Measurements from ENCODE around the gene RPS6KC1. TPM values are rescaled to one million over a fixed set of nuclear protein-coding genes. Genes with fewer than 3 reads are reported as not detected.

RPS6KC1 gene
- polyA plus RNA-seq, 3 donors, result 8.9 to 16.0 (median 11.4) TPM

DNA sequence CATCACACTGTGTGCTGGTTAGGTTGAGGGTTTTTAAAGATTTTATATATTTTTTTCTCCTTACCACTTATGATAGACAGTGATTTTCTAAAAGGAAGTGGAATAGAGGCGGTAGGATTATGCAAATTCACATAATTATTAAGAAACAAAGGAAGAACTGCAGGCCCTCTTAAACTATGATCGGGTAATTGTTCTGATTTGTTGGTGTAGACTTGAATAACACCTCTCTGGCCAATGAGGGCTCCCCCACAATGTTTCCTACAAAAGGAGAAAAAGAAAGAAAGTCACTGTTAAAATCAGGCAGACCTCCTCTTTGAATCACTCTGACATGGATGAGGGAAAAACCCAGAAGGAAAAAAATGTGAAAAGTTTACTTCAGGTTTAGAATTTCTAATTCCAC lies 241.6 kb downstream of the RPS6KC1 start:
- H3K4me2 ChIP-seq (replicated peaks; ENCODE audit: extremely low read depth, low read length, poor library complexity, severe bottlenecking), result no peak overlapping the region
- no peak overlapping the region for H2AFZ ChIP-seq (ENCODE audit: insufficient read depth, low read depth, low read length, poor library complexity, severe bottlenecking)
- H3K4me3 ChIP-seq (replicated peaks in 1 of 3; ENCODE audit: low read depth in 2 of 3, low read length in 3 of 3), result no peak overlapping the region
- H3K27ac ChIP-seq (ENCODE audit: low read depth in 1 of 2, low read length in 2 of 2), result no peak overlapping the region
- no peaks in the 10 kb centered on the region for H3K36me3 Mint-ChIP-seq
- H3K27ac Mint-ChIP-seq, result no peak overlapping the region
- WGBS (ENCODE audit: insufficient coverage), result no CpG with 5 or more reads among the region's 2 CpGs
- peaks cover 12 to 14% of the 10 kb centered on the region in 2 donors for H3K9me3 ChIP-seq (replicated peaks in 1 of 2; ENCODE audit: control insufficient read depth in 1 of 2, insufficient read depth in 1 of 2, low read length in 2 of 2)
- H3K27me3 ChIP-seq (ENCODE audit: control insufficient read depth in 2 of 2, insufficient read depth in 2 of 2, low read length in 2 of 2), result no peaks in the 10 kb centered on the region
- H3K4me3 Mint-ChIP-seq, result no peak overlapping the region
- H3K9me3 Mint-ChIP-seq, result peaks cover 0 to 10% (median 4%) of the 10 kb centered on the region in 7 donors
- no peaks in the 10 kb centered on the region for H3K36me3 ChIP-seq (replicated peaks in 1 of 2; ENCODE audit: control insufficient read depth in 1 of 2, insufficient read depth in 2 of 2, low read length in 2 of 2)
- no peak overlapping the region for H3K9ac ChIP-seq (ENCODE audit: insufficient read depth, low read length, poor library complexity, severe bottlenecking)
- no peaks in the 10 kb centered on the region for H3K79me2 ChIP-seq (ENCODE audit: insufficient read depth, low read length)
- DNase-seq, result no peak
- intact Hi-C loops (cut with micrococcal nuclease), result no loop called here
- H3K4me1 ChIP-seq (ENCODE audit: control insufficient read depth in 1 of 2, insufficient read depth in 2 of 2, low read length in 2 of 2), result no peaks in the 10 kb centered on the region
- TF ChIP-seq CTCF (IDR thresholded peaks at IDR 0.05), result no peak
- peaks cover 0 to 3% (median 2%) of the 10 kb centered on the region in 3 donors for H3K27me3 Mint-ChIP-seq (ENCODE audit: low read depth in 3 of 3)
- H4K20me1 ChIP-seq (ENCODE audit: insufficient read depth, low read length), result no peaks in the 10 kb centered on the region
- H3K4me1 Mint-ChIP-seq, result peaks cover 2% of the 10 kb centered on the region

- H3K9me3 Mint-ChIP-seq, result peaks cover 3 to 17% (median 5%) of the 10 kb centered on the region in 7 donors
- H3K9me3 ChIP-seq (replicated peaks in 1 of 2; ENCODE audit: control insufficient read depth in 1 of 2, insufficient read depth in 1 of 2, low read length in 2 of 2), result peaks cover 12 to 16% of the 10 kb centered on the region in 2 donors
- no peak overlapping the region for H3K4me2 ChIP-seq (replicated peaks; ENCODE audit: extremely low read depth, low read length, poor library complexity, severe bottlenecking)
- TF ChIP-seq CTCF (IDR thresholded peaks at IDR 0.05), result no peak
- no peak overlapping the region for H3K27ac ChIP-seq (ENCODE audit: low read depth in 1 of 2, low read length in 2 of 2)
- no peaks in the 10 kb centered on the region for H3K79me2 ChIP-seq (ENCODE audit: insufficient read depth, low read length)
- peaks cover 0 to 3% (median 0%) of the 10 kb centered on the region in 3 donors for H3K27me3 Mint-ChIP-seq (ENCODE audit: low read depth in 3 of 3)
- H3K9ac ChIP-seq (ENCODE audit: insufficient read depth, low read length, poor library complexity, severe bottlenecking), result no peak overlapping the region
- no peaks in the 10 kb centered on the region for H3K4me1 ChIP-seq (ENCODE audit: control insufficient read depth in 1 of 2, insufficient read depth in 2 of 2, low read length in 2 of 2)
- DNase-seq, result no peak
- peaks cover 2% of the 10 kb centered on the region for H3K4me1 Mint-ChIP-seq
- H3K27ac Mint-ChIP-seq, result no peak overlapping the region
- no peaks in the 10 kb centered on the region for H4K20me1 ChIP-seq (ENCODE audit: insufficient read depth, low read length)
- no peaks in the 10 kb centered on the region for H3K36me3 Mint-ChIP-seq
- H2AFZ ChIP-seq (ENCODE audit: insufficient read depth, low read depth, low read length, poor library complexity, severe bottlenecking), result no peak overlapping the region
- no CpG with 5 or more reads among the region's 1 CpG for WGBS (ENCODE audit: insufficient coverage)
- no peaks in the 10 kb centered on the region for H3K27me3 ChIP-seq (ENCODE audit: control insufficient read depth in 2 of 2, insufficient read depth in 2 of 2, low read length in 2 of 2)
- no peak overlapping the region for H3K4me3 ChIP-seq (replicated peaks in 1 of 3; ENCODE audit: low read depth in 2 of 3, low read length in 3 of 3)
- intact Hi-C loops (cut with micrococcal nuclease), result no loop called here
- no peak overlapping the region for H3K4me3 Mint-ChIP-seq
- H3K36me3 ChIP-seq (replicated peaks in 1 of 2; ENCODE audit: control insufficient read depth in 1 of 2, insufficient read depth in 2 of 2, low read length in 2 of 2), result no peaks in the 10 kb centered on the region
These were observed 244.8 kb downstream of the RPS6KC1 start for GRCh38 chr1:213295860-213296259.
